HepG2 (cell line): ENCODE results near the gene GPC6.

Experiments
- AGO2 ChIP-seq: fragments of 200-400 bp; formaldehyde crosslinking; optimal IDR thresholded peaks from 2 replicates; pipeline ENCODE3; 2017; ENCODE audit warnings: mild to moderate bottlenecking, low read depth, low read length, moderate library complexity
- HNRNPH1 ChIP-seq: fragments of 200-400 bp; formaldehyde crosslinking; optimal IDR thresholded peaks from 2 replicates; pipeline ENCODE3; 2017; ENCODE audit warnings: mild to moderate bottlenecking, low read depth, low read length
- KLF13 ChIP-seq: sonication (generic); formaldehyde crosslinking; IDR thresholded peaks from 2 replicates; pipeline ENCODE4 v1.4.0; 2020; ENCODE audit warnings: mild to moderate bottlenecking, missing genetic modification reagents
- NFRKB ChIP-seq: fragments of 450-650 bp; IDR thresholded peaks from 2 replicates; pipeline ENCODE4 v1.6.1; 2017
- POLR2A ChIP-seq, 2 experiments: IDR thresholded peaks; 2 replicates each; pipeline ENCODE4 v1.6.1; 2011; ENCODE audit warnings: low read depth in 2 of 2, low read length in 2 of 2, mild to moderate bottlenecking in 1 of 2, moderate library complexity in 1 of 2; ENCODE audit not compliant: insufficient read depth in 1 of 2
- POLR2AphosphoS5 ChIP-seq: IDR thresholded peaks from 2 replicates; pipeline ENCODE4 v1.6.1; 2012; ENCODE audit warnings: low read depth, low read length
- SIN3A ChIP-seq: IDR thresholded peaks from 2 replicates; pipeline ENCODE4 v1.6.1; 2011; ENCODE audit warnings: low read depth, mild to moderate bottlenecking, control low read depth, low read length, borderline replicate concordance
- ZFP37 ChIP-seq: sonication (generic); formaldehyde crosslinking; IDR thresholded peaks from 2 replicates; pipeline ENCODE4 v1.4.0; 2020; ENCODE audit warnings: missing genetic modification reagents, borderline replicate concordance
- ZFP62 ChIP-seq: sonication (generic); formaldehyde crosslinking; IDR thresholded peaks from 2 replicates; pipeline ENCODE4 v1.4.0; 2020; ENCODE audit warnings: missing genetic modification reagents
- ZNF501 ChIP-seq: sonication (generic); formaldehyde crosslinking; IDR thresholded peaks from 2 replicates; pipeline ENCODE4 v1.5.1; 2020; ENCODE audit warnings: mild to moderate bottlenecking, moderate library complexity, missing genetic modification reagents
- TF ChIP-seq, protein P1 (sequence below): sonication (generic); formaldehyde crosslinking; IDR thresholded peaks from 2 replicates; pipeline ENCODE4 v1.4.0; 2020; ENCODE audit warnings: missing genetic modification reagents
- TF ChIP-seq, protein P2 (sequence below): sonication (generic); formaldehyde crosslinking; IDR thresholded peaks from 2 replicates; pipeline ENCODE4 v1.4.0; 2020; ENCODE audit warnings: missing genetic modification reagents
- TF ChIP-seq, protein P3 (sequence below): sonication (generic); formaldehyde crosslinking; IDR thresholded peaks from 2 replicates; pipeline ENCODE4 v1.4.0; 2020; ENCODE audit warnings: missing genetic modification reagents
- TF ChIP-seq, protein P4 (sequence below): sonication (generic); formaldehyde crosslinking; IDR thresholded peaks from 2 replicates; pipeline ENCODE4 v1.5.0; 2020; ENCODE audit warnings: mild to moderate bottlenecking, missing genetic modification reagents

DNA sequence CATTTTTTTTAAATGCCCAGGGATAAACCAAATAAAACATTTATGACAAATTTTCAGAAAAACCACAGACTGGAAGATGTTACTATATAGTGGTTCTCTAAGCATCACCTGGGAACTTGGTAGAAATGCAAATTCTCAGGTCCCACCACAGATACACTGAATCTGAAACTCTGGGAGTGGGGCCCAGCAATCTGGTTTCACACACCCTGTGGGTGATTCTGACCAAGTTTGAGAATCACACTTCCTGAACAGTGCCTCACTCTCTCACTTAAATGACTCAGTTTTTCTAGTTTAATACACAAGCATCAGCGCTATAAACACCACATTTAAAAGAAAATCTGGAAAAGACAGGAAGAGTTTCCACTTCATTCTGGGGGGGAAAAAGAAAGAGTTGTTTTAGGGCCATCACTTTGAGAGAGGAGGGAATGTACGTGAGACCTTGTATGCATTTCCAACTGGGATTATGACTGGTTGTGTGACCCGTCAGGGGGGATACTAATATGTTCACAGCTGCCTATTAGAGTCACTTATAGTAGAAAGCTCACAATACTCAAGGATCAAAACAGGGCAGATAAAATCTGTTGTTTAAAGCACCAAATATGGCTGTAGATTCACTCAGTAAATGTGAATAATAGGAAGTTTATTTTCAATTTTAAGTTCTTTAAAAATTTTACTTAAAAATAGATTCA, 567.7 kb downstream of the GPC6 start:
- TF ChIP-seq, protein P1, sequence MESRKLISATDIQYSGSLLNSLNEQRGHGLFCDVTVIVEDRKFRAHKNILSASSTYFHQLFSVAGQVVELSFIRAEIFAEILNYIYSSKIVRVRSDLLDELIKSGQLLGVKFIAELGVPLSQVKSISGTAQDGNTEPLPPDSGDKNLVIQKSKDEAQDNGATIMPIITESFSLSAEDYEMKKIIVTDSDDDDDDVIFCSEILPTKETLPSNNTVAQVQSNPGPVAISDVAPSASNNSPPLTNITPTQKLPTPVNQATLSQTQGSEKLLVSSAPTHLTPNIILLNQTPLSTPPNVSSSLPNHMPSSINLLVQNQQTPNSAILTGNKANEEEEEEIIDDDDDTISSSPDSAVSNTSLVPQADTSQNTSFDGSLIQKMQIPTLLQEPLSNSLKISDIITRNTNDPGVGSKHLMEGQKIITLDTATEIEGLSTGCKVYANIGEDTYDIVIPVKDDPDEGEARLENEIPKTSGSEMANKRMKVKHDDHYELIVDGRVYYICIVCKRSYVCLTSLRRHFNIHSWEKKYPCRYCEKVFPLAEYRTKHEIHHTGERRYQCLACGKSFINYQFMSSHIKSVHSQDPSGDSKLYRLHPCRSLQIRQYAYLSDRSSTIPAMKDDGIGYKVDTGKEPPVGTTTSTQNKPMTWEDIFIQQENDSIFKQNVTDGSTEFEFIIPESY (CRISPR knock-in tag) = no peak
- no peak for TF ChIP-seq ZFP37 (CRISPR knock-in tag)
- TF ChIP-seq SIN3A = no peak
- no peak for TF ChIP-seq NFRKB
- no peak for TF ChIP-seq HNRNPH1
- TF ChIP-seq ZNF501 (CRISPR knock-in tag) = no peak
- TF ChIP-seq KLF13 (CRISPR knock-in tag) = no peak
- no peak for TF ChIP-seq POLR2A (IDR thresholded peaks at IDR 0.05; ENCODE audit: insufficient read depth in 1 of 2, low read depth in 2 of 2, low read length in 2 of 2)
- TF ChIP-seq AGO2 = no peak
- TF ChIP-seq, protein P2, sequence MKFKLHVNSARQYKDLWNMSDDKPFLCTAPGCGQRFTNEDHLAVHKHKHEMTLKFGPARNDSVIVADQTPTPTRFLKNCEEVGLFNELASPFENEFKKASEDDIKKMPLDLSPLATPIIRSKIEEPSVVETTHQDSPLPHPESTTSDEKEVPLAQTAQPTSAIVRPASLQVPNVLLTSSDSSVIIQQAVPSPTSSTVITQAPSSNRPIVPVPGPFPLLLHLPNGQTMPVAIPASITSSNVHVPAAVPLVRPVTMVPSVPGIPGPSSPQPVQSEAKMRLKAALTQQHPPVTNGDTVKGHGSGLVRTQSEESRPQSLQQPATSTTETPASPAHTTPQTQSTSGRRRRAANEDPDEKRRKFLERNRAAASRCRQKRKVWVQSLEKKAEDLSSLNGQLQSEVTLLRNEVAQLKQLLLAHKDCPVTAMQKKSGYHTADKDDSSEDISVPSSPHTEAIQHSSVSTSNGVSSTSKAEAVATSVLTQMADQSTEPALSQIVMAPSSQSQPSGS (CRISPR knock-in tag) = no peak
- TF ChIP-seq, protein P3, sequence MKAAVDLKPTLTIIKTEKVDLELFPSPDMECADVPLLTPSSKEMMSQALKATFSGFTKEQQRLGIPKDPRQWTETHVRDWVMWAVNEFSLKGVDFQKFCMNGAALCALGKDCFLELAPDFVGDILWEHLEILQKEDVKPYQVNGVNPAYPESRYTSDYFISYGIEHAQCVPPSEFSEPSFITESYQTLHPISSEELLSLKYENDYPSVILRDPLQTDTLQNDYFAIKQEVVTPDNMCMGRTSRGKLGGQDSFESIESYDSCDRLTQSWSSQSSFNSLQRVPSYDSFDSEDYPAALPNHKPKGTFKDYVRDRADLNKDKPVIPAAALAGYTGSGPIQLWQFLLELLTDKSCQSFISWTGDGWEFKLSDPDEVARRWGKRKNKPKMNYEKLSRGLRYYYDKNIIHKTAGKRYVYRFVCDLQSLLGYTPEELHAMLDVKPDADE (CRISPR knock-in tag) = no peak
- TF ChIP-seq, protein P4, sequence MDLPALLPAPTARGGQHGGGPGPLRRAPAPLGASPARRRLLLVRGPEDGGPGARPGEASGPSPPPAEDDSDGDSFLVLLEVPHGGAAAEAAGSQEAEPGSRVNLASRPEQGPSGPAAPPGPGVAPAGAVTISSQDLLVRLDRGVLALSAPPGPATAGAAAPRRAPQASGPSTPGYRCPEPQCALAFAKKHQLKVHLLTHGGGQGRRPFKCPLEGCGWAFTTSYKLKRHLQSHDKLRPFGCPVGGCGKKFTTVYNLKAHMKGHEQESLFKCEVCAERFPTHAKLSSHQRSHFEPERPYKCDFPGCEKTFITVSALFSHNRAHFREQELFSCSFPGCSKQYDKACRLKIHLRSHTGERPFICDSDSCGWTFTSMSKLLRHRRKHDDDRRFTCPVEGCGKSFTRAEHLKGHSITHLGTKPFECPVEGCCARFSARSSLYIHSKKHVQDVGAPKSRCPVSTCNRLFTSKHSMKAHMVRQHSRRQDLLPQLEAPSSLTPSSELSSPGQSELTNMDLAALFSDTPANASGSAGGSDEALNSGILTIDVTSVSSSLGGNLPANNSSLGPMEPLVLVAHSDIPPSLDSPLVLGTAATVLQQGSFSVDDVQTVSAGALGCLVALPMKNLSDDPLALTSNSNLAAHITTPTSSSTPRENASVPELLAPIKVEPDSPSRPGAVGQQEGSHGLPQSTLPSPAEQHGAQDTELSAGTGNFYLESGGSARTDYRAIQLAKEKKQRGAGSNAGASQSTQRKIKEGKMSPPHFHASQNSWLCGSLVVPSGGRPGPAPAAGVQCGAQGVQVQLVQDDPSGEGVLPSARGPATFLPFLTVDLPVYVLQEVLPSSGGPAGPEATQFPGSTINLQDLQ (CRISPR knock-in tag) = no peak
- no peak for TF ChIP-seq ZFP62
- no peak for TF ChIP-seq POLR2AphosphoS5
